GM23338 (cell line): ENCODE data around the gene MSMB. TPM values are rescaled to one million over a fixed set of nuclear protein-coding genes. Genes with fewer than 3 reads are reported as not detected.

Experiments used
- ATAC-seq: fragments of 200-7000 bp; cut with Tn5 transposase; 3 replicates; pipeline ENCODE4 v1.9.1; 2020
- DNase-seq: peaks from one replicate; pipeline ENCODE4 v3.0.0-alpha.2; 2015; ENCODE audit warnings: low spot score
- H2AFZ ChIP-seq: fragments of 200-600 bp; sonication (generic); 2 replicates; pipeline ENCODE4 v1.8.0; 2016; ENCODE audit warnings: antibody characterized with exemption, mild to moderate bottlenecking, moderate library complexity
- H3F3A ChIP-seq: fragments of 200-600 bp; sonication (generic); replicated peaks from 2 replicates; pipeline ENCODE4 v1.8.0; 2017; ENCODE audit warnings: antibody characterized with exemption, mixed run types, low read depth
- H3K27ac ChIP-seq: fragments of 200-600 bp; sonication (generic); 2 replicates; pipeline ENCODE4 v1.6.1; 2016; ENCODE audit warnings: low read depth
- H3K27me3 ChIP-seq: fragments of 200-600 bp; sonication (generic); 2 replicates; pipeline ENCODE4 v1.8.0; 2016; ENCODE audit warnings: mild to moderate bottlenecking, mixed run types, moderate library complexity; ENCODE audit not compliant: insufficient read depth
- H3K36me3 ChIP-seq: fragments of 200-600 bp; sonication (generic); 2 replicates; pipeline ENCODE4 v1.8.0; 2016; ENCODE audit warnings: mild to moderate bottlenecking; ENCODE audit not compliant: insufficient read depth
- H3K4me1 ChIP-seq: fragments of 200-600 bp; sonication (generic); 2 replicates; pipeline ENCODE4 v1.8.0; 2016; ENCODE audit warnings: mild to moderate bottlenecking, moderate library complexity; ENCODE audit not compliant: insufficient read depth
- H3K4me2 ChIP-seq: fragments of 200-600 bp; sonication (generic); 2 replicates; pipeline ENCODE4 v1.7.1; 2017; ENCODE audit warnings: mixed run types
- H3K4me3 ChIP-seq: fragments of 200-600 bp; sonication (generic); 2 replicates; pipeline ENCODE4 v1.6.1; 2016; ENCODE audit warnings: mixed run types
- H3K79me2 ChIP-seq: fragments of 200-600 bp; sonication (generic); replicated peaks from 2 replicates; pipeline ENCODE4 v1.8.0; 2017; ENCODE audit warnings: mild to moderate bottlenecking; ENCODE audit not compliant: insufficient read depth
- H3K9me2 ChIP-seq: fragments of 200-600 bp; sonication (generic); 2 replicates; pipeline ENCODE4 v1.8.0; 2017; ENCODE audit not compliant: insufficient read depth
- H4K20me1 ChIP-seq: fragments of 200-600 bp; sonication (generic); replicated peaks from 2 replicates; pipeline ENCODE4 v1.8.0; 2017; ENCODE audit warnings: mild to moderate bottlenecking; ENCODE audit not compliant: insufficient read depth
- H3K27ac Mint-ChIP-seq: 2 replicates; pipeline ENCODE4 v1.8.0; 2020; ENCODE audit warnings: inconsistent platforms, mild to moderate bottlenecking, moderate library complexity, mixed read lengths
- H3K27me3 Mint-ChIP-seq: 3 replicates; pipeline ENCODE4 v1.8.0; 2022; ENCODE audit warnings: low read depth, mild to moderate bottlenecking, moderate library complexity, mixed read lengths, inconsistent platforms; ENCODE audit not compliant: insufficient read depth, poor library complexity
- H3K36me3 Mint-ChIP-seq: 3 replicates; pipeline ENCODE4 v1.8.0; 2021; ENCODE audit warnings: low read depth, mild to moderate bottlenecking, inconsistent platforms, moderate library complexity, mixed read lengths
- H3K4me1 Mint-ChIP-seq: 3 replicates; pipeline ENCODE4 v1.8.0; 2020; ENCODE audit warnings: mild to moderate bottlenecking, inconsistent platforms, mixed read lengths
- H3K4me3 Mint-ChIP-seq: 3 replicates; pipeline ENCODE4 v1.8.0; 2021; ENCODE audit warnings: moderate library complexity, mild to moderate bottlenecking, inconsistent platforms, mixed read lengths
- H3K9me3 Mint-ChIP-seq: 3 replicates; pipeline ENCODE4 v1.8.0; 2020; ENCODE audit warnings: moderate library complexity, mild to moderate bottlenecking, inconsistent platforms, mixed read lengths
- EZH2 ChIP-seq: fragments of 200-600 bp; sonication (generic); IDR thresholded peaks from one replicate; pipeline ENCODE4 v1.8.0; 2017; ENCODE audit warnings: antibody characterized with exemption, mild to moderate bottlenecking, low read depth; ENCODE audit not compliant: unreplicated experiment
- EZH2phosphoT487 ChIP-seq: fragments of 200-600 bp; sonication (generic); IDR thresholded peaks from one replicate; pipeline ENCODE4 v1.8.1; 2018; ENCODE audit warnings: antibody characterized with exemption; ENCODE audit not compliant: unreplicated experiment
- JUNB ChIP-seq: IDR thresholded peaks from one replicate; pipeline ENCODE4 v1.6.1; 2016; ENCODE audit warnings: antibody characterized with exemption; ENCODE audit not compliant: unreplicated experiment
- NANOG ChIP-seq: IDR thresholded peaks from 2 replicates; pipeline ENCODE4 v1.6.1; 2016; ENCODE audit warnings: antibody characterized with exemption, borderline replicate concordance
- POLR2AphosphoS5 ChIP-seq: IDR thresholded peaks from 2 replicates; pipeline ENCODE4 v1.6.1; 2016; ENCODE audit warnings: antibody characterized with exemption, low read depth
- STAT1 ChIP-seq: IDR thresholded peaks from one replicate; pipeline ENCODE4 v1.6.1; 2016; ENCODE audit warnings: antibody characterized with exemption; ENCODE audit not compliant: unreplicated experiment
- ZNF114 ChIP-seq: fragments of 250-450 bp; sonication (Bioruptor Pico); IDR thresholded peaks from 2 replicates; pipeline ENCODE4 v1.5.0; 2020; ENCODE audit warnings: mild to moderate bottlenecking, moderate library complexity
- polyA plus RNA-seq: library from polyadenylated mRNA; unstranded; fragments of >200 nt; fragmentation: Nextera tagmentation; extraction: Ambion mirVana; gene quantifications from 2 replicates; pipeline ENCODE4 v1.2.1, GENCODE V29; 2016
- total RNA-seq: library from RNA; depleted of rRNA; stranded (reverse); fragments of >200 nt; shearing (Covaris generic); gene quantifications from 2 replicates; pipeline ENCODE4 v1.2.3, GENCODE V29; 2014
- TF ChIP-seq, protein P1 (sequence below): IDR thresholded peaks from 2 replicates; pipeline ENCODE4 v1.6.1; 2016; ENCODE audit warnings: antibody characterized with exemption
- TF ChIP-seq, protein P2 (sequence below), 2 experiments: fragments of 200-600 bp in 1 of 2; sonication (generic) in 1 of 2; conservative IDR thresholded peaks; 2 replicates each; pipeline versions ENCODE4 v1.5.1 to v1.6.1; 2016 to 2017; ENCODE audit warnings: antibody characterized with exemption in 2 of 2, low read depth in 2 of 2, mild to moderate bottlenecking in 2 of 2, moderate library complexity in 1 of 2

Gene MSMB
- total and polyA plus RNA-seq, 2 experiments from 2014 or later = not detected

DNA sequence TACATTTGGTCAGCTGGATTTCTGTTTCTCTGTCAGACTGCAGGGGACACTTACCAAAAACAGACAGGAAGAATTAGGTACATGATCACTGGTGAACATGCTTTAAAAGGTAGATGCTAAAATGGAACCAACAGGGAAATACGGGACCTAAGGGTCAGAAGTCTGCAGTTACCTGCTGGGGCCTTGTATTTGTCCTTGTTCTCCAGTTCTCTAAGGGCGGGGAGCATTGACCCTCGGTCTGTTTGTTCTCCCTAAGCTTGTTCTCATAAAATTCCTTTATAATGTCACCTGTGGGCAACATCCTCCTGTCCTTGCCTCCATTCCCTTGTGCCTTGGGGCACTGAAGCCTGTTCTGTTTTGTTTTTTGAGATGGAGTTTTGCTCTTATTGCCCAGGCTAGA is 29.8 kb upstream of the MSMB start (continued):
- no peak for TF ChIP-seq NANOG
- TF ChIP-seq POLR2AphosphoS5 = no peak
- no peak for TF ChIP-seq JUNB
- TF ChIP-seq EZH2 = no peak
- TF ChIP-seq EZH2phosphoT487 = no peak

DNA sequence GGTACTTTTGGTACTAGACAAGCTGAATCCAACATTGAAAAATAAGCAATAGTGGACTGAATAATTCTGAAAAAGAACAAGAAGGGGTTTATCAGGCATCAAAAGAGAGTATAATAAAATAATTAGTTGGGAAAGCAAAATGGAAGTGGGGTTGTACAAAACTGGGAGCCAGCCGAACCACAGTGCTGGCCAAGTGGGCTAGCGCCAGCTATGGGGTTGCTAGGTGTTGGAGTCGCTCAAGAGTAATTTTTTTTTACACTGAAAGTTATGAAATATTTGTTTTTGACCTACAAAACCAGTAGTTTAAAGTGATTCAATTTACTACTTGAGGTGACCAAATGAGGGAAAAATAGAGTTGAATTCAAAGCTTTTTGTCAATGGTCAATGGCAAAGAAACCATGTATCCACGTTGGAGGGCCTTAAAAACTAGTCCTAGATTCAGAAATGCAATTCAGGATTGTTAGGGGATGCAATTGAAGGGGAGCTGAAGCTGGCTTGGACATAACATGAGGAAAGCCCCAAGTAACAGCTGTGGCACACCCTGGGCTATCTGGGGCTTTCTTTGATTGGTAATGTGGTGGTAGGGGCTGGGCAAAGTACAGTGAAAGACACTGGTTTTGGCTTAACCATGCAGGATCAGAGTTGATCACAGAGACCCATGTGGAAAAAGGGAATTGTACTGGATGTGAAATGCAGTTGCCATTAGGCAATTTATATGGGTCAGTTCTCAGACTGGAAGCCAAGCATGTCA is 28.3 kb upstream of the MSMB start:
- Histone ChIP-seq H3K27ac (no peak overlapping the region), H3K9me2 (no peaks in the 10 kb centered on the region), H2AFZ (peak overlapping the region; percentile 43; the same call in 1 of the 2 replicates), H3K27me3 (no peaks in the 10 kb centered on the region), H3K79me2 (no peaks in the 10 kb centered on the region), H3K36me3 (no peaks in the 10 kb centered on the region), H4K20me1 (no peaks in the 10 kb centered on the region), H3K4me1 (peaks cover 7% of the 10 kb centered on the region; the same call in 1 of the 2 replicates), H3F3A (no peaks in the 10 kb centered on the region), H3K4me3 (no peak overlapping the region), H3K4me2 (no peak overlapping the region)
- Mint-ChIP-seq H3K27ac (no peak overlapping the region), H3K27me3 (peaks cover 4% of the 10 kb centered on the region), H3K9me3 (0 out of 3 replicates have a peak, but pooled peaks cover 2% of the 10 kb centered on the region), H3K36me3 (no peaks in the 10 kb centered on the region; the same call in 2 of the 3 replicates), H3K4me1 (peaks cover 3% of the 10 kb centered on the region; the same call in 2 of the 3 replicates), H3K4me3 (no peak overlapping the region)
- no peak for TF ChIP-seq ZNF114 (CRISPR knock-in tag)
- TF ChIP-seq POLR2AphosphoS5 = no peak
- TF ChIP-seq EZH2 = no peak
- TF ChIP-seq, protein P1, sequence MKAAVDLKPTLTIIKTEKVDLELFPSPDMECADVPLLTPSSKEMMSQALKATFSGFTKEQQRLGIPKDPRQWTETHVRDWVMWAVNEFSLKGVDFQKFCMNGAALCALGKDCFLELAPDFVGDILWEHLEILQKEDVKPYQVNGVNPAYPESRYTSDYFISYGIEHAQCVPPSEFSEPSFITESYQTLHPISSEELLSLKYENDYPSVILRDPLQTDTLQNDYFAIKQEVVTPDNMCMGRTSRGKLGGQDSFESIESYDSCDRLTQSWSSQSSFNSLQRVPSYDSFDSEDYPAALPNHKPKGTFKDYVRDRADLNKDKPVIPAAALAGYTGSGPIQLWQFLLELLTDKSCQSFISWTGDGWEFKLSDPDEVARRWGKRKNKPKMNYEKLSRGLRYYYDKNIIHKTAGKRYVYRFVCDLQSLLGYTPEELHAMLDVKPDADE = no peak
- DNase-seq (no peak), ATAC-seq (no peak)

DNA sequence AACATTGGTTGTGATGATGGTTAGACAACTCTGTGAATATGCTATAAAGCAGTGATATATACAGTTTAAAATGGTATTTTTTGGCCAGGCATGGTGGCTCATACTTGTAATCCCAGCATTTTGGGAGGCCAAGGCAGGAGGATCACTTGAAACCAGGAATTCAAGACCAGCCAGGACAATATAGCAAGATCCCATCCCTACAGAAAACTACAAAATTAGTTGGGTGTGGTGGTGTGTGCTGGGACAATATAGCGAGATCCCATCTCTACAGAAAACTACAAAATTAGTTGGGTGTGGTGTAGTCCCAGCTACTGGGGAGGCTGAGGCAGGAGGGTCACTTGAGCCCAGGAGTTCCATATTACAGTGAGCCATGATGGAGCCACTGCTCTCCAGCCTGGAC is 27.5 kb upstream of the MSMB start:
- H3K27me3 Mint-ChIP-seq = peaks cover 4% of the 10 kb centered on the region
- 0 out of 3 replicates have a peak, but pooled peaks cover 2% of the 10 kb centered on the region for H3K9me3 Mint-ChIP-seq
- H4K20me1 ChIP-seq = no peaks in the 10 kb centered on the region
- H3F3A ChIP-seq = no peaks in the 10 kb centered on the region
- H3K36me3 ChIP-seq = no peaks in the 10 kb centered on the region
- H3K9me2 ChIP-seq = 0 out of 2 replicates have a peak, but pooled peaks cover 3% of the 10 kb centered on the region
- ATAC-seq (no peak), DNase-seq (no peak)
- H3K4me3 ChIP-seq = no peak overlapping the region
- TF ChIP-seq ZNF114 (CRISPR knock-in tag) = no peak
- TF ChIP-seq EZH2phosphoT487 = no peak
- no peak for TF ChIP-seq POLR2AphosphoS5
- no peak for TF ChIP-seq STAT1
- TF ChIP-seq, protein P2, sequence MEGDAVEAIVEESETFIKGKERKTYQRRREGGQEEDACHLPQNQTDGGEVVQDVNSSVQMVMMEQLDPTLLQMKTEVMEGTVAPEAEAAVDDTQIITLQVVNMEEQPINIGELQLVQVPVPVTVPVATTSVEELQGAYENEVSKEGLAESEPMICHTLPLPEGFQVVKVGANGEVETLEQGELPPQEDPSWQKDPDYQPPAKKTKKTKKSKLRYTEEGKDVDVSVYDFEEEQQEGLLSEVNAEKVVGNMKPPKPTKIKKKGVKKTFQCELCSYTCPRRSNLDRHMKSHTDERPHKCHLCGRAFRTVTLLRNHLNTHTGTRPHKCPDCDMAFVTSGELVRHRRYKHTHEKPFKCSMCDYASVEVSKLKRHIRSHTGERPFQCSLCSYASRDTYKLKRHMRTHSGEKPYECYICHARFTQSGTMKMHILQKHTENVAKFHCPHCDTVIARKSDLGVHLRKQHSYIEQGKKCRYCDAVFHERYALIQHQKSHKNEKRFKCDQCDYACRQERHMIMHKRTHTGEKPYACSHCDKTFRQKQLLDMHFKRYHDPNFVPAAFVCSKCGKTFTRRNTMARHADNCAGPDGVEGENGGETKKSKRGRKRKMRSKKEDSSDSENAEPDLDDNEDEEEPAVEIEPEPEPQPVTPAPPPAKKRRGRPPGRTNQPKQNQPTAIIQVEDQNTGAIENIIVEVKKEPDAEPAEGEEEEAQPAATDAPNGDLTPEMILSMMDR (conservative IDR thresholded peaks at IDR 0.05; ENCODE audit: low read depth in 2 of 2) = no peak
- H3K4me1 ChIP-seq = peaks cover 7% of the 10 kb centered on the region; the same call in 1 of the 2 replicates
- H2AFZ ChIP-seq = no peak overlapping the region
- H3K27ac Mint-ChIP-seq = no peak overlapping the region
- no peak overlapping the region for H3K4me3 Mint-ChIP-seq
- no peaks in the 10 kb centered on the region for H3K36me3 Mint-ChIP-seq
- peaks cover 3% of the 10 kb centered on the region; the same call in 2 of the 3 replicates for H3K4me1 Mint-ChIP-seq
- H3K4me2 ChIP-seq = no peak overlapping the region
- H3K27ac ChIP-seq = no peak overlapping the region
- no peaks in the 10 kb centered on the region for H3K27me3 ChIP-seq
- no peaks in the 10 kb centered on the region for H3K79me2 ChIP-seq
